ENCODE measurements around the gene CYP21A2. TPM values are rescaled to one million over a fixed set of nuclear protein-coding genes. Genes with fewer than 3 reads are reported as not detected.

Gene CYP21A2
- total RNA-seq = 0.17 TPM in 1 of 2 replicates, not detected in the other

DNA sequence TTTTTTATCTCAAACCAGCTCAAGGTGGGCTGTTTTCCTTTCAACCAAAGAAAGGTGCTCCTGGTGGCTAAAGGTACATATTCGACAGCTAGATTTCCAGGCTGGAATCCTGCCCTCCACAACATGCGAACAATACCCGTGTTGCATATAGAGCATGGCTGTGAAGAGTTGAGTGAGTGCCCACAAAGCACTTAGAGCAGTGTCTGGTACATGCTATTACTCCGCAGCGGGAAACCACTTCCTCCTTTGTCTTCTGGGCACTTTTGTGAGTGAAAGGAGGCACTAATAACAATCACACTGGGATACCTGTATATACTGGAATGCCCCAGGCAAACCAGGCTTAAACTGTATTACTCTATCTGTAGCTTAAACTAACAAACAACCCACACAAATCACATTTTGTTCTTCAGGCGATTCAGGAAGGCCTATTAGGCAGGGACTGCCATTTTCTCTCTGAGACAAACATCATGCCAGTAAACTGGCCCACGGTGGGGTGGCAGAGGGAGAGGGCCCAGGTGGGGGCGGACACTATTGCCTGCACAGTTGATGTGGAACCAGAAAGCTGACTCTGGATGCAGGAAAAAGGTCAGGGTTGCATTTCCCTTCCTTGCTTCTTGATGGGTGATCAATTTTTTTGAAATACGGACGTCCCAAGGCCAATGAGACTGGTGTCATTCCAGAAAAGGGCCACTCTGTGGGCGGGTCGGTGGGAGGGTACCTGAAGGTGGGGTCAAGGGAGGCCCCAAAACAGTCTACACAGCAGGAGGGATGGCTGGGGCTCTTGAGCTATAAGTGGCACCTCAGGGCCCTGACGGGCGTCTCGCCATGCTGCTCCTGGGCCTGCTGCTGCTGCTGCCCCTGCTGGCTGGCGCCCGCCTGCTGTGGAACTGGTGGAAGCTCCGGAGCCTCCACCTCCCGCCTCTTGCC, at the start of gene CYP21A2:
TSS of gene CYP21A2 (plus strand) at position 818 of the 927 bp plus-strand sequence. CDS start at position 826, 8 bp downstream.

DNA sequence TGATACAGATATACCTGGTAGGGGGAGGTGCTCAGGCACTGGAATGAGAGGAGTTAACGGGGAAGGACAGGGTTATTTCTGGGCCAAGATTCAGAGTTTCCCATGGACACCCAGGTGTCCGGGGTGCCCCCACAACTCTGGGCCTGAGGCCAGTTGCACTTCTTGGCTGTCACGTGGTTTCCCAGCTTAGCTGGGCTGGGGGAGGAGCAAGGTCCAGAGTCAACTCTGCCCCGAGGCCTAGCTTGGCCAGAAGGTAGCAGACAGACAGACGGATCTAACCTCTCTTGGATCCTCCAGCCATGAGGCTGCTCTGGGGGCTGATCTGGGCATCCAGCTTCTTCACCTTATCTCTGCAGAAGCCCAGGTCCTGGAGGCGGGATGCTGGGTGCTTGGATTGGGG, 23.7 kb upstream of the CYP21A2 start, which contains the start of gene C4B:
TSS of gene C4B (plus strand) at position 249 of the 400 bp plus-strand sequence. CDS start at position 300, 51 bp downstream.

Other genes starting within 250 kb of the CYP21A2 start
- gene VARS1, start 242.7 kb upstream of the CYP21A2 start, total RNA-seq = 90.6 and 111 TPM in 2 replicates
- gene LSM2, start 231.4 kb upstream of the CYP21A2 start, total RNA-seq = 133 and 134 TPM in 2 replicates
- 0.30 and 0.50 TPM in 2 replicates for gene HSPA1L, start 223.1 kb upstream of the CYP21A2 start, total RNA-seq
- 56.3 and 60.4 TPM in 2 replicates for gene HSPA1A, start 222.9 kb upstream of the CYP21A2 start, total RNA-seq
- gene HSPA1B, start 210.7 kb upstream of the CYP21A2 start, total RNA-seq = 112 and 118 TPM in 2 replicates
- gene NEU1, start 175.6 kb upstream of the CYP21A2 start, total RNA-seq = 53.8 and 61.4 TPM in 2 replicates
- gene SLC44A4, start 159.4 kb upstream of the CYP21A2 start, total RNA-seq = 0.45 TPM in 1 of 2 replicates, not detected in the other
- gene EHMT2, start 140.7 kb upstream of the CYP21A2 start, total RNA-seq = 38.7 and 39.8 TPM in 2 replicates
- 3.0 and 3.3 TPM in 2 replicates for gene ZBTB12, start 136.3 kb upstream of the CYP21A2 start, total RNA-seq
- 0.17 and 0.30 TPM in 2 replicates for gene C2, start 110.7 kb upstream of the CYP21A2 start, total RNA-seq
- gene CFB, start 92.3 kb upstream of the CYP21A2 start, total RNA-seq = 2.0 and 2.7 TPM in 2 replicates
- gene NELFE, start 79.4 kb upstream of the CYP21A2 start, total RNA-seq = 142 and 144 TPM in 2 replicates
- 44.4 and 46.7 TPM in 2 replicates for gene SKIC2, start 79.2 kb upstream of the CYP21A2 start, total RNA-seq
- 17.5 and 21.9 TPM in 2 replicates for gene DXO, start 66.3 kb upstream of the CYP21A2 start, total RNA-seq
- 2.7 and 2.8 TPM in 2 replicates for gene C4A, start 56.4 kb upstream of the CYP21A2 start, total RNA-seq
- 1.5 and 2.2 TPM in 2 replicates for gene C4B, start 23.6 kb upstream of the CYP21A2 start, total RNA-seq
- gene TNXB, start 70.9 kb downstream of the CYP21A2 start, total RNA-seq = under 0.01 and 0.17 TPM in 2 replicates
- 25.9 and 31.4 TPM in 2 replicates for gene ATF6B, start 89.8 kb downstream of the CYP21A2 start, total RNA-seq
- gene FKBPL, start 91.9 kb downstream of the CYP21A2 start, total RNA-seq = 6.4 and 6.7 TPM in 2 replicates
- gene PRRT1, start 113.5 kb downstream of the CYP21A2 start, total RNA-seq = 0.15 and 0.17 TPM in 2 replicates
- gene PPT2, start 115.7 kb downstream of the CYP21A2 start, total RNA-seq = 12.2 and 13.6 TPM in 2 replicates
- gene EGFL8, start 126.2 kb downstream of the CYP21A2 start, total RNA-seq = 0.89 and 1.2 TPM in 2 replicates
- 68.5 and 73.0 TPM in 2 replicates for gene AGPAT1, start 137.7 kb downstream of the CYP21A2 start, total RNA-seq
- gene RNF5, start 140.0 kb downstream of the CYP21A2 start, total RNA-seq = 74.6 and 80.7 TPM in 2 replicates
- gene AGER, start 145.8 kb downstream of the CYP21A2 start, total RNA-seq = 1.0 and 1.3 TPM in 2 replicates
- gene PBX2, start 151.8 kb downstream of the CYP21A2 start, total RNA-seq = 26.9 and 31.5 TPM in 2 replicates
- 11.3 and 15.0 TPM in 2 replicates for gene GPSM3, start 154.2 kb downstream of the CYP21A2 start, total RNA-seq
- gene NOTCH4, start 185.7 kb downstream of the CYP21A2 start, total RNA-seq = 2.0 and 2.5 TPM in 2 replicates

All from bronchus fibroblast of lung (primary cell).